ENCODE data around the gene CLEC17A.

Gene CLEC17A

GRCh38 chr19:14559916-14560775 is 22.7 kb upstream of the CLEC17A start:
- Histone ChIP-seq H3K27ac (ENCODE audit: extremely low read depth, low read depth, low read length) (no peak overlapping the region), H3K4me1 (ENCODE audit: control insufficient read depth, insufficient read depth, low read length) (no peaks in the 10 kb centered on the region)
- TF ChIP-seq ZNF473 (tag by site-specific recombination; IDR thresholded peaks at IDR 0.05), result no peak
- TF ChIP-seq KLF8 (tag by site-specific recombination; IDR thresholded peaks at IDR 0.05), result no peak
- no peak for TF ChIP-seq REST (tag by site-specific recombination; IDR thresholded peaks at IDR 0.05)
- TF ChIP-seq ZNF610 (tag by site-specific recombination; IDR thresholded peaks at IDR 0.05; ENCODE audit: borderline replicate concordance), result no peak

DNA sequence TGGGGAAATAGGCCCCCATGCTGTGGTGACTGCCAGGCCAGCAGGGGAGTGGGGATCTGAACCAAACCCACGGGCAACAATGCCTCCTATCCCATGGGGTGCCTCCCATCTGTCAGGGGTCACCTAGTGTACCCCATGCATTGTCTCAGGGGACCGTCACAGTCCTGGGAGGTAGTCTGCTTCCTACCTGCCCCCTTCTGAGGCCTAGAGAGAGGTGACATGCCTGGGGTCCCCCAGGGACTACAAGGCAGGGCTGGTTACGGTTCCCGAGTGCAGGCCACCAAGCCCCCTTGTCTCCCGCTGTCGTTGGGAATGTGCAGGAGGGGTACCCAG is 22.1 kb upstream of the CLEC17A start:
- ChIA-PET POLR2A (interaction anchor here (1.3 kb wide), 1 partner anchor 42 kb away, joined by 4 read pairs; the partner anchor contains the start of gene DNAJB1), CTCF (no interaction called here)
- Histone ChIP-seq H3K27ac (ENCODE audit: extremely low read depth, low read depth, low read length) (no peak overlapping the region), H3K9me3 (ENCODE audit: control insufficient read depth, insufficient read depth, low read depth, low read length) (no peaks in the 10 kb centered on the region), H3K4me3 (ENCODE audit: low read depth, low read length) (no peak overlapping the region), H3K36me3 (ENCODE audit: control insufficient read depth in 2 of 2, insufficient read depth in 1 of 2, low read length in 2 of 2) (peaks cover 0 to 15% of the 10 kb centered on the region in 2 experiments; a peak in 2 of 3 replicates), H3K4me1 (ENCODE audit: control insufficient read depth, insufficient read depth, low read length) (no peaks in the 10 kb centered on the region)
- peak; percentile 42; the same call in 1 of the 2 replicates for TF ChIP-seq GLIS2 (tag by site-specific recombination; IDR thresholded peaks at IDR 0.05)
- TF ChIP-seq GLI2 (tag by site-specific recombination; IDR thresholded peaks at IDR 0.05; ENCODE audit: borderline replicate concordance, low read depth), result no peak
- peak; percentile 98 for TF ChIP-seq GLIS1 (tag by site-specific recombination; IDR thresholded peaks at IDR 0.05)
- TF ChIP-seq ZFHX2 (tag by site-specific recombination; conservative IDR thresholded peaks at IDR 0.05), result 0 out of 2 replicates have a peak, but pooled peaks have one; percentile 14
- peak; percentile 93 for TF ChIP-seq ZIC2 (tag by site-specific recombination; IDR thresholded peaks at IDR 0.05)

More at GRCh38 chr19:14559916-14560775, 22.7 kb upstream of the CLEC17A start:
- POLR2A ChIA-PET, result interaction anchor here (1.3 kb wide), 1 partner anchor 42 kb away, joined by 4 read pairs; the partner anchor contains the start of gene DNAJB1
- peaks cover 0 to 11% of the 10 kb centered on the region in 2 experiments; a peak in 2 of 3 replicates for H3K36me3 ChIP-seq (ENCODE audit: control insufficient read depth in 2 of 2, insufficient read depth in 1 of 2, low read length in 2 of 2)
- no peaks in the 10 kb centered on the region for H3K9me3 ChIP-seq (ENCODE audit: control insufficient read depth, insufficient read depth, low read depth, low read length)
- CTCF ChIA-PET, result no interaction called here
- no peak overlapping the region for H3K4me3 ChIP-seq (ENCODE audit: low read depth, low read length)

- CTCF ChIA-PET, result interaction anchor here (0.9 kb wide), 1 partner anchor 12 kb away, joined by 3 read pairs; no protein-coding TSS in a partner anchor
- Histone ChIP-seq H3K9me3 (ENCODE audit: control insufficient read depth, insufficient read depth, low read depth, low read length) (no peaks in the 10 kb centered on the region), H3K36me3 (ENCODE audit: control insufficient read depth in 2 of 2, insufficient read depth in 1 of 2, low read length in 2 of 2) (peaks cover 0 to 19% of the 10 kb centered on the region in 2 experiments; a peak in 2 of 3 replicates), H3K4me1 (ENCODE audit: control insufficient read depth, insufficient read depth, low read length) (no peaks in the 10 kb centered on the region), H3K4me3 (ENCODE audit: low read depth, low read length) (no peak overlapping the region), H3K27ac (ENCODE audit: extremely low read depth, low read depth, low read length) (no peak overlapping the region)
- no peak for TF ChIP-seq ZNF623 (tag by site-specific recombination; IDR thresholded peaks at IDR 0.05)
- peak; percentile 38; the same call in 1 of the 2 replicates for TF ChIP-seq SCRT2 (tag by site-specific recombination; IDR thresholded peaks at IDR 0.05)
- POLR2A ChIA-PET, result no interaction called here
Measured at GRCh38 chr19:14561249-14561648, 21.6 kb upstream of the CLEC17A start.

- TF ChIP-seq, protein P1, sequence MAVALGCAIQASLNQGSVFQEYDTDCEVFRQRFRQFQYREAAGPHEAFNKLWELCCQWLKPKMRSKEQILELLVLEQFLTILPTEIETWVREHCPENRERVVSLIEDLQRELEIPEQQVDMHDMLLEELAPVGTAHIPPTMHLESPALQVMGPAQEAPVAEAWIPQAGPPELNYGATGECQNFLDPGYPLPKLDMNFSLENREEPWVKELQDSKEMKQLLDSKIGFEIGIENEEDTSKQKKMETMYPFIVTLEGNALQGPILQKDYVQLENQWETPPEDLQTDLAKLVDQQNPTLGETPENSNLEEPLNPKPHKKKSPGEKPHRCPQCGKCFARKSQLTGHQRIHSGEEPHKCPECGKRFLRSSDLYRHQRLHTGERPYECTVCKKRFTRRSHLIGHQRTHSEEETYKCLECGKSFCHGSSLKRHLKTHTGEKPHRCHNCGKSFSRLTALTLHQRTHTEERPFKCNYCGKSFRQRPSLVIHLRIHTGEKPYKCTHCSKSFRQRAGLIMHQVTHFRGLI (tag by site-specific recombination; IDR thresholded peaks at IDR 0.05), result no peak
- TF ChIP-seq GLIS2 (tag by site-specific recombination; IDR thresholded peaks at IDR 0.05) (peak; percentile 33; the same call in 1 of the 2 replicates), ZIC2 (tag by site-specific recombination; IDR thresholded peaks at IDR 0.05) (peak; percentile 33; the same call in 1 of the 2 replicates), PATZ1 (tag by site-specific recombination; IDR thresholded peaks at IDR 0.05) (0 out of 2 replicates have a peak, but pooled peaks have one; percentile 34), HOXA7 (CRISPR knock-in tag; IDR thresholded peaks at IDR 0.05; ENCODE audit: borderline replicate concordance) (no peak), GLIS1 (tag by site-specific recombination; IDR thresholded peaks at IDR 0.05) (peak; percentile 72)
- TF ChIP-seq, protein P2, sequence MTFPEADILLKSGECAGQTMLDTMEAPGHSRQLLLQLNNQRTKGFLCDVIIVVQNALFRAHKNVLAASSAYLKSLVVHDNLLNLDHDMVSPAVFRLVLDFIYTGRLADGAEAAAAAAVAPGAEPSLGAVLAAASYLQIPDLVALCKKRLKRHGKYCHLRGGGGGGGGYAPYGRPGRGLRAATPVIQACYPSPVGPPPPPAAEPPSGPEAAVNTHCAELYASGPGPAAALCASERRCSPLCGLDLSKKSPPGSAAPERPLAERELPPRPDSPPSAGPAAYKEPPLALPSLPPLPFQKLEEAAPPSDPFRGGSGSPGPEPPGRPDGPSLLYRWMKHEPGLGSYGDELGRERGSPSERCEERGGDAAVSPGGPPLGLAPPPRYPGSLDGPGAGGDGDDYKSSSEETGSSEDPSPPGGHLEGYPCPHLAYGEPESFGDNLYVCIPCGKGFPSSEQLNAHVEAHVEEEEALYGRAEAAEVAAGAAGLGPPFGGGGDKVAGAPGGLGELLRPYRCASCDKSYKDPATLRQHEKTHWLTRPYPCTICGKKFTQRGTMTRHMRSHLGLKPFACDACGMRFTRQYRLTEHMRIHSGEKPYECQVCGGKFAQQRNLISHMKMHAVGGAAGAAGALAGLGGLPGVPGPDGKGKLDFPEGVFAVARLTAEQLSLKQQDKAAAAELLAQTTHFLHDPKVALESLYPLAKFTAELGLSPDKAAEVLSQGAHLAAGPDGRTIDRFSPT (tag by site-specific recombination; IDR thresholded peaks at IDR 0.05), result peak; percentile 46; the same call in 1 of the 2 replicates
- ChIA-PET CTCF (interaction anchor here (0.9 to 1.2 kb wide), 2 partner anchors 11 to 1596 kb away, joined by 3 read pairs; no protein-coding TSS in a partner anchor), POLR2A (interaction anchor here (1.2 kb wide), 1 partner anchor 8 kb away, joined by 3 read pairs; no protein-coding TSS in a partner anchor)
- H3K4me1 ChIP-seq (ENCODE audit: control insufficient read depth, insufficient read depth, low read length), result no peaks in the 10 kb centered on the region
- peaks cover 0 to 23% of the 10 kb centered on the region in 2 experiments; a peak in 2 of 3 replicates for H3K36me3 ChIP-seq (ENCODE audit: control insufficient read depth in 2 of 2, insufficient read depth in 1 of 2, low read length in 2 of 2)
- H3K27ac ChIP-seq (ENCODE audit: extremely low read depth, low read depth, low read length), result no peak overlapping the region
- H3K9me3 ChIP-seq (ENCODE audit: control insufficient read depth, insufficient read depth, low read depth, low read length), result no peaks in the 10 kb centered on the region
- H3K4me3 ChIP-seq (ENCODE audit: low read depth, low read length), result no peak overlapping the region
Measured at GRCh38 chr19:14561847-14562351, 21.0 kb upstream of the CLEC17A start.
